SU-DHL-6 (cell line): ENCODE measurements around the gene MYOF.

ENCODE experiments used
- H2AFZ ChIP-seq: fragments of 200-600 bp; sonication (generic); 2 replicates; pipeline ENCODE4 v1.6.1; 2014; ENCODE audit warnings: low read depth, mild to moderate bottlenecking, moderate library complexity, mixed read lengths, antibody characterized with exemption, low read length; ENCODE audit not compliant: severe bottlenecking
- H3F3A ChIP-seq: fragments of 200-600 bp; shearing (Covaris generic); 2 replicates; pipeline ENCODE4 v1.6.0; 2016; ENCODE audit warnings: antibody characterized with exemption, mild to moderate bottlenecking; ENCODE audit not compliant: insufficient read depth
- H3K27ac ChIP-seq: fragments of 200-600 bp; sonication (generic); 2 replicates; pipeline ENCODE4 v1.5.1; 2016; ENCODE audit warnings: low read depth, mild to moderate bottlenecking, low read length, moderate library complexity, mixed read lengths
- H3K27me3 ChIP-seq: fragments of 200-600 bp; sonication (generic), shearing (Covaris generic); 2 replicates; pipeline ENCODE4 v1.6.0; 2014; ENCODE audit warnings: mild to moderate bottlenecking, low read length
- H3K36me3 ChIP-seq: fragments of 200-600 bp; sonication (generic); 2 replicates; pipeline ENCODE4 v1.6.1; 2014; ENCODE audit warnings: mild to moderate bottlenecking, low read length, mixed read lengths
- H3K4me2 ChIP-seq: fragments of 300-600, 200-600 bp; shearing (Covaris generic), sonication (generic); 2 replicates; pipeline ENCODE4 v1.6.0; 2014; ENCODE audit warnings: low read length, low read depth, mild to moderate bottlenecking; ENCODE audit not compliant: poor library complexity, severe bottlenecking
- H3K4me3 ChIP-seq: fragments of 200-600 bp; sonication (generic); 2 replicates; pipeline ENCODE4 v1.5.1; 2014; ENCODE audit warnings: antibody characterized with exemption, low read length, mild to moderate bottlenecking, mixed read lengths; ENCODE audit not compliant: insufficient read depth, poor library complexity, severe bottlenecking
- H3K79me2 ChIP-seq: fragments of 200-600 bp; sonication (generic); 2 replicates; pipeline ENCODE4 v1.6.1; 2014; ENCODE audit warnings: mild to moderate bottlenecking, low read length, moderate library complexity; ENCODE audit not compliant: insufficient read depth
- H3K9ac ChIP-seq: fragments of 200-600 bp; sonication (generic); 2 replicates; pipeline ENCODE4 v1.7.0; 2014; ENCODE audit warnings: mild to moderate bottlenecking, low read length
- H3K9me2 ChIP-seq: fragments of 200-600 bp; sonication (generic); replicated peaks from 2 replicates; pipeline ENCODE4 v1.6.1; 2014; ENCODE audit warnings: low read length; ENCODE audit not compliant: insufficient read depth
- H3K9me3 ChIP-seq: fragments of 200-600 bp; sonication (generic); 2 replicates; pipeline ENCODE4 v1.6.1; 2014; ENCODE audit warnings: low read length, mixed read lengths; ENCODE audit not compliant: insufficient read depth
- H4K20me1 ChIP-seq: fragments of 200-600 bp; sonication (generic); 2 replicates; pipeline ENCODE4 v1.6.1; 2014; ENCODE audit warnings: low read depth, mild to moderate bottlenecking, antibody characterized with exemption, low read length, moderate library complexity, mixed read lengths
- CTCF ChIP-seq: fragments of 200-600 bp; sonication (generic); IDR thresholded peaks from one replicate; pipeline ENCODE4 v1.5.1; 2017; ENCODE audit warnings: antibody characterized with exemption, mild to moderate bottlenecking, low read length, moderate library complexity; ENCODE audit not compliant: insufficient read depth, poor library complexity, severe bottlenecking
- EZH2phosphoT487 ChIP-seq: fragments of 200-600 bp; sonication (generic), shearing (Covaris generic); conservative IDR thresholded peaks from 2 replicates; pipeline ENCODE4 v1.6.1; 2018; ENCODE audit warnings: mild to moderate bottlenecking, antibody characterized with exemption, low read length, moderate library complexity, mixed read lengths

Gene MYOF

GRCh38 chr10:93462881-93463280 is 19.3 kb downstream of the MYOF start:
- Histone ChIP-seq H3K9ac (no peak overlapping the region), H3K9me2 (no peaks in the 10 kb centered on the region), H3K79me2 (no peaks in the 10 kb centered on the region), H3K27ac (no peak overlapping the region), H3K27me3 (no peaks in the 10 kb centered on the region), H2AFZ (no peak overlapping the region), H3K9me3 (no peaks in the 10 kb centered on the region), H3K4me3 (no peak overlapping the region), H4K20me1 (no peaks in the 10 kb centered on the region), H3K36me3 (no peaks in the 10 kb centered on the region), H3K4me2 (no peak overlapping the region), H3F3A (no peaks in the 10 kb centered on the region)
- no peak for TF ChIP-seq CTCF
- TF ChIP-seq EZH2phosphoT487, result no peak

- no peak overlapping the region for H3K4me2 ChIP-seq
- H3F3A ChIP-seq, result no peaks in the 10 kb centered on the region
- H3K79me2 ChIP-seq, result no peaks in the 10 kb centered on the region
- H2AFZ ChIP-seq, result no peak overlapping the region
- no peaks in the 10 kb centered on the region for H4K20me1 ChIP-seq
- no peaks in the 10 kb centered on the region for H3K36me3 ChIP-seq
- H3K9me2 ChIP-seq, result no peaks in the 10 kb centered on the region
- no peak overlapping the region for H3K27ac ChIP-seq
- no peak overlapping the region for H3K9ac ChIP-seq
- H3K27me3 ChIP-seq, result no peaks in the 10 kb centered on the region
- TF ChIP-seq EZH2phosphoT487, result no peak
- TF ChIP-seq CTCF, result no peak
- H3K9me3 ChIP-seq, result no peaks in the 10 kb centered on the region
- no peak overlapping the region for H3K4me3 ChIP-seq
Measured at GRCh38 chr10:93462371-93462770, 19.8 kb downstream of the MYOF start.

- H3K4me2 ChIP-seq, result no peak overlapping the region
- no peaks in the 10 kb centered on the region for H4K20me1 ChIP-seq
- H3K27ac ChIP-seq, result no peak overlapping the region
- no peaks in the 10 kb centered on the region for H3F3A ChIP-seq
- no peaks in the 10 kb centered on the region for H3K9me2 ChIP-seq
- no peak overlapping the region for H2AFZ ChIP-seq
- TF ChIP-seq EZH2phosphoT487 (no peak), CTCF (no peak)
- no peaks in the 10 kb centered on the region for H3K79me2 ChIP-seq
- H3K9me3 ChIP-seq, result no peaks in the 10 kb centered on the region
- no peaks in the 10 kb centered on the region for H3K27me3 ChIP-seq
- no peak overlapping the region for H3K4me3 ChIP-seq
- no peak overlapping the region for H3K9ac ChIP-seq
- no peaks in the 10 kb centered on the region for H3K36me3 ChIP-seq
Measured at GRCh38 chr10:93461807-93462178, 20.3 kb downstream of the MYOF start.
